ENCODE measurements around the gene FNBP1L.
"Not testable (repeated sequence)": the region's sequence is repeated elsewhere in the genome, so short reads cannot be mapped to it uniquely, and the experiment has no call there.

The FNBP1L gene

GRCh38 chr1:93528412-93528811 lies 80.5 kb downstream of the FNBP1L start:
- DNase-seq (ENCODE audit: low read depth in 2 of 3, low spot score in 2 of 3): no peak

- no peak for DNase-seq (ENCODE audit: low read depth in 2 of 3, low spot score in 2 of 3)
These were observed 83.3 kb downstream of the FNBP1L start for GRCh38 chr1:93531193-93531592.

GRCh38 chr1:93532780-93533378 lies 85.0 kb downstream of the FNBP1L start:
- DNase-seq (ENCODE audit: low read depth in 2 of 3, low spot score in 2 of 3): no peak

- DNase-seq (ENCODE audit: low read depth in 2 of 3, low spot score in 2 of 3): no peak
These were observed 85.8 kb downstream of the FNBP1L start for GRCh38 chr1:93533677-93534076.

- no peak for DNase-seq (ENCODE audit: low read depth in 2 of 3, low spot score in 2 of 3)
These were observed 89.5 kb downstream of the FNBP1L start for GRCh38 chr1:93537396-93537795.

- DNase-seq (ENCODE audit: low read depth in 2 of 3, low spot score in 2 of 3): no peak
These were observed 90.0 kb downstream of the FNBP1L start for GRCh38 chr1:93537924-93538323.

GRCh38 chr1:93541045-93541444 lies 93.1 kb downstream of the FNBP1L start:
- DNase-seq (ENCODE audit: low read depth in 2 of 3, low spot score in 2 of 3): no peak

- DNase-seq (ENCODE audit: low read depth in 2 of 3, low spot score in 2 of 3): no peak
These were observed 94.5 kb downstream of the FNBP1L start for GRCh38 chr1:93542398-93542797.

GRCh38 chr1:93546162-93546863 lies 98.4 kb downstream of the FNBP1L start:
- DNase-seq (ENCODE audit: low read depth in 2 of 3, low spot score in 2 of 3): no peak

GRCh38 chr1:93549131-93549530 lies 101.2 kb downstream of the FNBP1L start:
- DNase-seq (ENCODE audit: low read depth in 2 of 3, low spot score in 2 of 3): no peak

GRCh38 chr1:93549811-93550210 lies 101.9 kb downstream of the FNBP1L start:
- no peak for DNase-seq (ENCODE audit: low read depth in 2 of 3, low spot score in 2 of 3)

- DNase-seq (ENCODE audit: low read depth in 2 of 3, low spot score in 2 of 3): no peak
These were observed 105.0 kb downstream of the FNBP1L start for GRCh38 chr1:93552741-93553455.

- DNase-seq (ENCODE audit: low read depth in 2 of 3, low spot score in 2 of 3): not testable (repeated sequence)
These were observed 106.1 kb downstream of the FNBP1L start for GRCh38 chr1:93553886-93554490.

GRCh38 chr1:93554883-93555872 lies 107.3 kb downstream of the FNBP1L start:
- DNase-seq (ENCODE audit: low read depth in 2 of 3, low spot score in 2 of 3): no peak

GRCh38 chr1:93556291-93556690 lies 108.4 kb downstream of the FNBP1L start:
- DNase-seq (ENCODE audit: low read depth in 2 of 3, low spot score in 2 of 3): no peak

- no peak for DNase-seq (ENCODE audit: low read depth in 2 of 3, low spot score in 2 of 3)
These were observed 111.1 kb downstream of the FNBP1L start for GRCh38 chr1:93559045-93559444.

- no peak for DNase-seq (ENCODE audit: low read depth in 2 of 3, low spot score in 2 of 3)
These were observed 111.8 kb downstream of the FNBP1L start for GRCh38 chr1:93559695-93560094.

GRCh38 chr1:93565496-93566206 lies 117.7 kb downstream of the FNBP1L start:
- no peak for DNase-seq (ENCODE audit: low read depth in 2 of 3, low spot score in 2 of 3)

- no peak for DNase-seq (ENCODE audit: low read depth in 2 of 3, low spot score in 2 of 3)
These were observed 118.3 kb downstream of the FNBP1L start for GRCh38 chr1:93566227-93566626.

Data from activated CD8-positive, alpha-beta memory T cell treated with anti-CD3 and anti-CD28 coated beads for 48 hours (primary cell).